Stimulated activated memory B cell treated with anti-CD40 and anti-IgM and Interleukin-4, amounts not matched to agents 10 μg/mL and 1 μg/mL and 100 μg/mL, for 72 hours (primary cell): ENCODE data around the gene FIG4.
"Not testable (repeated sequence)": the region's sequence is repeated elsewhere in the genome, so short reads cannot be mapped to it uniquely, and the experiment has no call there.

Experiments
- ATAC-seq: fragments of 150-1000 bp; cut with Tn5 transposase; 2 replicates; pipeline ENCODE4 v1.10.0; 2021
- H3K27ac Mint-ChIP-seq: one replicate; pipeline ENCODE4 v1.8.0; 2022; ENCODE audit warnings: mild to moderate bottlenecking, mixed read lengths
- H3K27me3 Mint-ChIP-seq: one replicate; pipeline ENCODE4 v1.8.0; 2022; ENCODE audit warnings: mixed read lengths
- H3K36me3 Mint-ChIP-seq: one replicate; pipeline ENCODE4 v1.8.0; 2022; ENCODE audit warnings: mixed read lengths
- H3K4me1 Mint-ChIP-seq: one replicate; pipeline ENCODE4 v1.8.0; 2022; ENCODE audit warnings: mixed read lengths
- H3K4me3 Mint-ChIP-seq: one replicate; pipeline ENCODE4 v1.8.0; 2022; ENCODE audit warnings: mild to moderate bottlenecking, moderate library complexity, mixed read lengths
- H3K9me3 Mint-ChIP-seq: one replicate; pipeline ENCODE4 v1.8.0; 2022; ENCODE audit warnings: mixed read lengths

FIG4 gene

GRCh38 chr6:109720311-109720710, 29.2 kb downstream of the FIG4 start:
- ATAC-seq = no peak
- Mint-ChIP-seq H3K9me3 (no peaks in the 10 kb centered on the region), H3K36me3 (peaks cover 72% of the 10 kb centered on the region), H3K4me1 (peaks cover 9% of the 10 kb centered on the region), H3K27me3 (no peaks in the 10 kb centered on the region), H3K27ac (no peak overlapping the region), H3K4me3 (no peak overlapping the region)

- Mint-ChIP-seq H3K27ac (no peak overlapping the region), H3K27me3 (no peaks in the 10 kb centered on the region), H3K36me3 (peaks cover 88% of the 10 kb centered on the region), H3K4me1 (peaks cover 14% of the 10 kb centered on the region), H3K9me3 (no peaks in the 10 kb centered on the region), H3K4me3 (no peak overlapping the region)
- no peak for ATAC-seq
Observed at GRCh38 chr6:109722011-109722410, 30.9 kb downstream of the FIG4 start.

GRCh38 chr6:109722564-109723254, 31.6 kb downstream of the FIG4 start:
- H3K9me3 Mint-ChIP-seq = no peaks in the 10 kb centered on the region
- H3K27ac Mint-ChIP-seq = no peak overlapping the region
- ATAC-seq = no peak
- peaks cover 7% of the 10 kb centered on the region for H3K4me1 Mint-ChIP-seq
- no peak overlapping the region for H3K4me3 Mint-ChIP-seq
- H3K27me3 Mint-ChIP-seq = no peaks in the 10 kb centered on the region
- peaks cover 87% of the 10 kb centered on the region for H3K36me3 Mint-ChIP-seq

DNA sequence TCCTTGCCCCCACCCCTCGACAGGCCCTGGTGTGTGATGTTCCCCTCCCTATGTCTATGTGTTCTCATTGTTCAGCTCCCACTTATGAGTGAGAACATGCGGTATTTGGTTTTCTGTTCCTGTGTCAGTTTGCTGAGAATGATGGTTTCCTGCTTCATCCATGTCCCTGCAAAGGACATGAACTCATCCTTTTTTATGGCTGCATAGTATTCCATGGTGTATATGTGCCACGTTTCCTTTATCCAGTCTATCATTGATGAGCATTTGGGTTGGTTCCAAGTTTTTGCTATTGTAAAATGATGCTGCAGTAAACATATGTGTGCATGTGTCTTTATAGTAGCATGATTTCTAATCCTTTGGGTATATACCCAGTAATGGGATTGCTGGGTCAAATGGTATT, 34.2 kb downstream of the FIG4 start:
- H3K27ac Mint-ChIP-seq, H3K27me3 Mint-ChIP-seq, H3K4me1 Mint-ChIP-seq, ATAC-seq, H3K9me3 Mint-ChIP-seq, H3K4me3 Mint-ChIP-seq: not testable (repeated sequence)
- peaks cover 81% of the 10 kb centered on the region for H3K36me3 Mint-ChIP-seq

- Mint-ChIP-seq H3K36me3 (peaks cover 59% of the 10 kb centered on the region), H3K27ac (no peak overlapping the region), H3K4me1 (no peaks in the 10 kb centered on the region), H3K4me3 (no peak overlapping the region), H3K9me3 (peaks cover 3% of the 10 kb centered on the region), H3K27me3 (no peaks in the 10 kb centered on the region)
- no peak for ATAC-seq
Observed at GRCh38 chr6:109736273-109737025, 45.4 kb downstream of the FIG4 start.

- ATAC-seq = no peak
Observed at GRCh38 chr6:109738255-109738654, 47.2 kb downstream of the FIG4 start.

GRCh38 chr6:109738667-109739066, 47.6 kb downstream of the FIG4 start:
- Mint-ChIP-seq H3K27me3 (no peaks in the 10 kb centered on the region), H3K36me3 (peaks cover 61% of the 10 kb centered on the region), H3K27ac (no peak overlapping the region)

More at GRCh38 chr6:109738255-109738654, 47.2 kb downstream of the FIG4 start:
- Mint-ChIP-seq H3K36me3 (peaks cover 59% of the 10 kb centered on the region), H3K27me3 (no peaks in the 10 kb centered on the region), H3K27ac (no peak overlapping the region), H3K4me3 (no peak overlapping the region), H3K4me1 (peaks cover 6% of the 10 kb centered on the region), H3K9me3 (peaks cover 3% of the 10 kb centered on the region)

GRCh38 chr6:109739686-109740085, 48.6 kb downstream of the FIG4 start:
- no peak overlapping the region for H3K27ac Mint-ChIP-seq
- peaks cover 71% of the 10 kb centered on the region for H3K36me3 Mint-ChIP-seq
- no peak for ATAC-seq
- H3K4me1 Mint-ChIP-seq = peaks cover 6% of the 10 kb centered on the region
- peaks cover 3% of the 10 kb centered on the region for H3K9me3 Mint-ChIP-seq
- no peak overlapping the region for H3K4me3 Mint-ChIP-seq
- H3K27me3 Mint-ChIP-seq = no peaks in the 10 kb centered on the region

More at GRCh38 chr6:109738667-109739066, 47.6 kb downstream of the FIG4 start:
- Mint-ChIP-seq H3K4me3 (no peak overlapping the region), H3K4me1 (peaks cover 6% of the 10 kb centered on the region), H3K9me3 (peaks cover 3% of the 10 kb centered on the region)
- no peak for ATAC-seq

GRCh38 chr6:109740787-109741186, 49.7 kb downstream of the FIG4 start:
- ATAC-seq = no peak
- Mint-ChIP-seq H3K4me3 (no peak overlapping the region), H3K36me3 (peaks cover 65% of the 10 kb centered on the region), H3K27ac (no peak overlapping the region), H3K4me1 (peaks cover 6% of the 10 kb centered on the region), H3K27me3 (no peaks in the 10 kb centered on the region), H3K9me3 (peaks cover 3% of the 10 kb centered on the region)

DNA sequence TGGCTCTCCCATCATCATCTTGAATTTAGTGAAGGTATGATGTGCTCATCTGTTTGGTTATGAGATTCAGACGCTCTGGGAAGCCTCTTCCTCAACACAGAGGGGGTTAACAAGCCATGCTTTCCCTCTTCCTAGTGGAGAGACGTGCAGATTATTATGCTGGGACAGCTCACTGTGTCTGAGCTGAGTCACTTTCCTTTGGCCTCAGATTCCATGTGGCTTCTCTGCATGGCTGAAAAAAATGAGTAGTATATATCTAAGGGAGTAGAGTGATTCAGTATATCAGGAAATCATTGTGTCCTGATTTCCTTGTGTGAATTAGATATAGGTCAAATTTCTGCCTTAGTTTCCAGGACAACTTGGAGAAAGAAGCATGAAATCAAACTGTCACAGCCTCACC, 52.6 kb downstream of the FIG4 start:
- Mint-ChIP-seq H3K4me3 (no peak overlapping the region), H3K27ac (no peak overlapping the region), H3K36me3 (peaks cover 41% of the 10 kb centered on the region), H3K4me1 (peaks cover 6% of the 10 kb centered on the region), H3K9me3 (peaks cover 3% of the 10 kb centered on the region), H3K27me3 (no peaks in the 10 kb centered on the region)
- no peak for ATAC-seq

GRCh38 chr6:109744779-109745178, 53.7 kb downstream of the FIG4 start:
- H3K27me3 Mint-ChIP-seq, ATAC-seq: not testable (repeated sequence)

GRCh38 chr6:109747221-109747620, 56.1 kb downstream of the FIG4 start:
- H3K27me3 Mint-ChIP-seq = no peaks in the 10 kb centered on the region
- H3K36me3 Mint-ChIP-seq = peaks cover 23% of the 10 kb centered on the region

More at GRCh38 chr6:109744779-109745178, 53.7 kb downstream of the FIG4 start:
- not testable (repeated sequence) for H3K27ac Mint-ChIP-seq, H3K4me3 Mint-ChIP-seq, H3K9me3 Mint-ChIP-seq, H3K4me1 Mint-ChIP-seq
- H3K36me3 Mint-ChIP-seq = peaks cover 30% of the 10 kb centered on the region

DNA sequence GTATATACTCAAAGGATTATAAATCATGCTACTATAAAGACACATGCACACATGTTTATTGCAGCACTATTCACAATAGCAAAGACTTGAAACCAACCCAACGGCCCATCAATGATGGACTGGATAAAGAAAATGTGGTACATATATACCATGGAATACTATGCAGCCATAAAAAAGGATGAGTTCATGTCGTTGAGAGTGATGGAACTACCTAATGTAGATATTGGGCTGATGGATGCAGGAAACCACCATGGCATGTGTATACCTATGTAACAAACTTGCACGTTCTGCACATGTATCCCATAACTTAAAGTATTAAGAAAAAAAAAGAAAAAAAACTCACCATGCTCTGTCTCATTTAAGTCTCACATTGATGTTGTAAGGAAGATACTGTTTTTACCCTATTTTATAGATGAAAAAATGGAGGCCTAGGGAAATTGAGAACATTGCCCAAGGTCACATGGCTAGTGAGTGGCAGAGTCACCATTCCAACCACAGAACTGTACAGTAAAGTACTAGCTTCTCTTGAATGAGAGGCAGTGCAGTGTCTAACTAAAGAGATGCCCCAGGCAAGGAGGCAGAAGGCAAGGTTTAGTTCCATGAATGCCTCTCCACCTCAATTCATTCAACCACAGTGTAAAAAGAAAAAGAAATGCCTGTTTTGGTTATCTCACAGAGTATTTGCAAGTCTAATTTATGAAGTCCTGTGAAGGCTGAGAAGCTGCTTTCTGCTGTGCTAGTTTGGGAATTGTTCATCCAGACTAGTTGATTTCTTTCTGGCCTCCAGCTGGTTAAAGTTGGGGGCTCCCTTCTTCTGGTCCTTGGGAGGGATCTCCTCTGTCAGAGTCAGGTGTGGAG, 68.2 kb downstream of the FIG4 start:
- H3K36me3 Mint-ChIP-seq = peaks cover 63% of the 10 kb centered on the region

More at GRCh38 chr6:109747221-109747620, 56.1 kb downstream of the FIG4 start:
- Mint-ChIP-seq H3K4me3 (no peak overlapping the region), H3K9me3 (no peaks in the 10 kb centered on the region), H3K4me1 (peaks cover 6% of the 10 kb centered on the region), H3K27ac (no peak overlapping the region)
- no peak for ATAC-seq

GRCh38 chr6:109760208-109760607, 69.1 kb downstream of the FIG4 start:
- H3K4me1 Mint-ChIP-seq = peaks cover 17% of the 10 kb centered on the region
- peaks cover 59% of the 10 kb centered on the region for H3K36me3 Mint-ChIP-seq
- H3K4me3 Mint-ChIP-seq = no peak overlapping the region
- H3K9me3 Mint-ChIP-seq = peaks cover 6% of the 10 kb centered on the region
- no peaks in the 10 kb centered on the region for H3K27me3 Mint-ChIP-seq
- peak; percentile 70 for ATAC-seq
- H3K27ac Mint-ChIP-seq = peak overlapping the region; percentile 42

More for the DNA sequence above, 68.2 kb downstream of the FIG4 start:
- Mint-ChIP-seq H3K4me1 (peaks cover 17% of the 10 kb centered on the region), H3K27ac (peak overlapping the region; percentile 42), H3K27me3 (no peaks in the 10 kb centered on the region), H3K4me3 (no peak overlapping the region), H3K9me3 (peaks cover 8% of the 10 kb centered on the region)
- no peak for ATAC-seq

GRCh38 chr6:109762166-109762565, 71.1 kb downstream of the FIG4 start:
- Mint-ChIP-seq H3K27ac (no peak overlapping the region), H3K9me3 (peaks cover 2% of the 10 kb centered on the region), H3K4me1 (peaks cover 17% of the 10 kb centered on the region), H3K27me3 (no peaks in the 10 kb centered on the region), H3K4me3 (no peak overlapping the region), H3K36me3 (peaks cover 54% of the 10 kb centered on the region)
- ATAC-seq = no peak
